ENCODE data around the gene AUTS2.

AUTS2 gene

GRCh38 chr7:70285854-70286253, 687.6 kb downstream of the AUTS2 start:
- Histone ChIP-seq H3K9me3 (ENCODE audit: severe bottlenecking) (peaks cover 2% of the 10 kb centered on the region), H3K27me3 (ENCODE audit: insufficient read depth, poor library complexity, severe bottlenecking) (no peaks in the 10 kb centered on the region), H3K4me1 (ENCODE audit: insufficient read depth, poor library complexity, severe bottlenecking) (no peaks in the 10 kb centered on the region), H3K27ac (ENCODE audit: poor library complexity, severe bottlenecking) (no peak overlapping the region), H3K4me3 (ENCODE audit: severe bottlenecking) (no peak overlapping the region), H3K36me3 (ENCODE audit: low read depth) (no peaks in the 10 kb centered on the region)
- TF ChIP-seq CTCF (IDR thresholded peaks at IDR 0.05; ENCODE audit: poor library complexity, severe bottlenecking), result no peak
- DNase-seq (ENCODE audit: low spot score) (no peak), ATAC-seq (ENCODE audit: low read depth) (peak; percentile 54)

GRCh38 chr7:70288781-70289456, 690.6 kb downstream of the AUTS2 start:
- ATAC-seq (ENCODE audit: low read depth), result 0 out of 3 replicates have a peak, but pooled peaks have one; percentile 36
- no peak for DNase-seq (ENCODE audit: low spot score)
- Histone ChIP-seq H3K36me3 (ENCODE audit: low read depth) (no peaks in the 10 kb centered on the region), H3K4me3 (ENCODE audit: severe bottlenecking) (no peak overlapping the region), H3K27me3 (ENCODE audit: insufficient read depth, poor library complexity, severe bottlenecking) (no peaks in the 10 kb centered on the region), H3K9me3 (ENCODE audit: severe bottlenecking) (peaks cover 2% of the 10 kb centered on the region), H3K27ac (ENCODE audit: poor library complexity, severe bottlenecking) (no peak overlapping the region), H3K4me1 (ENCODE audit: insufficient read depth, poor library complexity, severe bottlenecking) (no peaks in the 10 kb centered on the region)
- TF ChIP-seq CTCF (IDR thresholded peaks at IDR 0.05; ENCODE audit: poor library complexity, severe bottlenecking), result no peak

DNA sequence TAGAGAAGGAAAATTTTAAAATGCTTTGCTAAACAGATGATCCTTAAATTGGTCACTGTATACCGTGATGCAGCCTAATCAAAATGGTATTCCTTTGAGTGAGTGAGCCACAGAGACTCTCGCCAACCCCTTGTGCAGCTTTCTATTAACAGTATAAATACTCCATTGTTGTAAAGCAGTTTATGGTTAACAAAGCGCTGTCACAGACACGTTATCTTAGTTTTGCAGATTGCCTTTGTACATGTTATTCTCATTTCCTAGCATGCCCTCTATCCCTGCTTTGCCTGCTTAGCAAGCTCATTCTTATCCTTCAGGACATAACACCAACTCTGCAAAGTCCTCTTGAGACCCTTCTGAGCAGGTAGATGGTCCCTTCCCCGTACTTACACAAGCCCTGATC, 694.4 kb downstream of the AUTS2 start:
- no peaks in the 10 kb centered on the region for H3K4me1 ChIP-seq (ENCODE audit: insufficient read depth, poor library complexity, severe bottlenecking)
- no peak for TF ChIP-seq CTCF (IDR thresholded peaks at IDR 0.05; ENCODE audit: poor library complexity, severe bottlenecking)
- H3K9me3 ChIP-seq (ENCODE audit: severe bottlenecking), result no peaks in the 10 kb centered on the region
- H3K4me3 ChIP-seq (ENCODE audit: severe bottlenecking), result no peak overlapping the region
- DNase-seq (ENCODE audit: low spot score), result no peak
- no peaks in the 10 kb centered on the region for H3K27me3 ChIP-seq (ENCODE audit: insufficient read depth, poor library complexity, severe bottlenecking)
- no peak for ATAC-seq (ENCODE audit: low read depth)
- H3K27ac ChIP-seq (ENCODE audit: poor library complexity, severe bottlenecking), result no peak overlapping the region
- no peaks in the 10 kb centered on the region for H3K36me3 ChIP-seq (ENCODE audit: low read depth)

GRCh38 chr7:70294211-70294911, 696.1 kb downstream of the AUTS2 start:
- Histone ChIP-seq H3K36me3 (ENCODE audit: low read depth) (no peaks in the 10 kb centered on the region), H3K4me3 (ENCODE audit: severe bottlenecking) (no peak overlapping the region), H3K4me1 (ENCODE audit: insufficient read depth, poor library complexity, severe bottlenecking) (no peaks in the 10 kb centered on the region), H3K27me3 (ENCODE audit: insufficient read depth, poor library complexity, severe bottlenecking) (no peaks in the 10 kb centered on the region), H3K9me3 (ENCODE audit: severe bottlenecking) (no peaks in the 10 kb centered on the region), H3K27ac (ENCODE audit: poor library complexity, severe bottlenecking) (no peak overlapping the region)
- ATAC-seq (ENCODE audit: low read depth), result no peak
- TF ChIP-seq CTCF (IDR thresholded peaks at IDR 0.05; ENCODE audit: poor library complexity, severe bottlenecking), result no peak
- DNase-seq (ENCODE audit: low spot score), result no peak
